Naive thymus-derived CD4-positive, alpha-beta T cell (primary cell): ENCODE results near the gene NMNAT2. TPM values are rescaled to one million over a fixed set of nuclear protein-coding genes. Genes with fewer than 3 reads are reported as not detected.

ENCODE experiments used
- ATAC-seq: fragments of 150-1000 bp; cut with Tn5 transposase; 2 replicates; pipeline ENCODE4 v1.10.0; 2021; ENCODE audit warnings: mild to moderate bottlenecking, moderate library complexity
- CTCF ChIA-PET: fragments of 350-600 bp; sonication (Branson Sonifier 250); formaldehyde crosslinking; loops from one replicate; lab custom pipeline; 2021; ENCODE audit warnings: antibody characterized with exemption; lab: Charles Lee
- POLR2A ChIA-PET: fragments of 350-600 bp; sonication (Branson Sonifier 250); formaldehyde crosslinking; loops from one replicate; lab custom pipeline; 2021; ENCODE audit warnings: antibody characterized with exemption, inconsistent platforms; lab: Charles Lee
- DNase-seq, 9 donors: peaks; one replicate each; pipeline versions ENCODE4 v3.0.0 to v3.0.0-alpha.2; 2020 to 2022; ENCODE audit warnings: mixed read lengths in 1 of 9
- H3K27ac ChIP-seq: one replicate; pipeline ENCODE4 v1.7.0; 2013; ENCODE audit warnings: mild to moderate bottlenecking, low read depth, low read length, moderate library complexity
- H3K27me3 ChIP-seq, 2 donors: one replicate each; pipeline ENCODE4 v1.7.0; 2013; ENCODE audit warnings: low read length in 2 of 2, mild to moderate bottlenecking in 2 of 2, moderate library complexity in 2 of 2; ENCODE audit not compliant: control insufficient read depth in 2 of 2, insufficient read depth in 2 of 2
- H3K36me3 ChIP-seq, 3 experiments: 1 replicate in 2 of 3; 2 replicates in 1 of 3; pipeline ENCODE4 v1.7.0; 2013; ENCODE audit warnings: low read length in 3 of 3, mild to moderate bottlenecking in 3 of 3, moderate library complexity in 1 of 3; ENCODE audit not compliant: insufficient read depth in 3 of 3, control insufficient read depth in 2 of 3
- H3K4me1 ChIP-seq, 2 donors: one replicate each; pipeline ENCODE4 v1.7.0; 2013; ENCODE audit warnings: low read length in 2 of 2, mild to moderate bottlenecking in 2 of 2, moderate library complexity in 1 of 2; ENCODE audit not compliant: control insufficient read depth in 2 of 2, insufficient read depth in 2 of 2
- H3K4me3 ChIP-seq: 2 replicates; pipeline ENCODE4 v1.7.0; 2013; ENCODE audit warnings: mild to moderate bottlenecking, low read length
- H3K9me3 ChIP-seq, 3 experiments: 1 replicate in 2 of 3; 2 replicates in 1 of 3; pipeline ENCODE4 v1.7.0; 2013; ENCODE audit warnings: low read length in 3 of 3; ENCODE audit not compliant: control insufficient read depth in 2 of 3
- H3K27ac Mint-ChIP-seq, 9 donors: one replicate each; pipeline ENCODE4 v1.8.0; 2020 to 2022; ENCODE audit warnings: mixed read lengths in 9 of 9, mild to moderate bottlenecking in 8 of 9, moderate library complexity in 5 of 9, inconsistent platforms in 2 of 9
- H3K27me3 Mint-ChIP-seq, 5 donors: one replicate each; pipeline ENCODE4 v1.8.0; 2021 to 2022; ENCODE audit warnings: mixed read lengths in 5 of 5, mild to moderate bottlenecking in 1 of 5
- H3K36me3 Mint-ChIP-seq, 5 donors: one replicate each; pipeline ENCODE4 v1.8.0; 2020 to 2022; ENCODE audit warnings: mixed read lengths in 5 of 5, mild to moderate bottlenecking in 3 of 5, inconsistent platforms in 1 of 5
- H3K4me1 Mint-ChIP-seq, 7 donors: one replicate each; pipeline ENCODE4 v1.8.0; 2020 to 2022; ENCODE audit warnings: mixed read lengths in 7 of 7, mild to moderate bottlenecking in 3 of 7, inconsistent platforms in 1 of 7
- H3K4me3 Mint-ChIP-seq, 10 donors: one replicate each; pipeline ENCODE4 v1.8.0; 2020 to 2022; ENCODE audit warnings: mild to moderate bottlenecking in 10 of 10, mixed read lengths in 10 of 10, moderate library complexity in 6 of 10, inconsistent platforms in 2 of 10
- H3K9me3 Mint-ChIP-seq, 11 donors: one replicate each; pipeline ENCODE4 v1.8.0; 2020 to 2022; ENCODE audit warnings: mixed read lengths in 11 of 11, mild to moderate bottlenecking in 4 of 11, inconsistent platforms in 1 of 11, moderate library complexity in 1 of 11
- intact Hi-C, 2 donors: fragments of 100-400 bp; cut with micrococcal nuclease; formaldehyde crosslinking; loops; one replicate each; pipeline ENCODE4 v1.15.1; 2023
- polyA plus RNA-seq, 2 donors: library from polyadenylated mRNA; unstranded; fragments of 300-500 nt; fragmentation: Illumina TruSeq; gene quantifications; one replicate each; pipeline ENCODE4 v1.2.3, GENCODE V29; 2021
- total RNA-seq, 6 experiments: library from RNA in 5 of 6; stranded (reverse) in 5 of 6; gene quantifications; 1 replicate in 5 of 6; 2 replicates in 1 of 6; pipeline ENCODE4 v1.2.3 and lab custom pipeline; 2021 to 2026

Gene NMNAT2
- total and polyA plus RNA-seq, 7 experiments from 2014 or later = 0.07 to 0.24 TPM; not detected in 5

- Mint-ChIP-seq H3K4me3 (no peak overlapping the region), H3K4me1 (peaks cover 0 to 6% (median 0%) of the 10 kb centered on the region in 7 donors), H3K9me3 (no peaks in the 10 kb centered on the region), H3K27me3 (peaks cover 24 to 64% (median 40%) of the 10 kb centered on the region in 5 donors), H3K27ac (no peak overlapping the region), H3K36me3 (no peaks in the 10 kb centered on the region)
- Histone ChIP-seq H3K27me3 (peaks cover 0 to 4% of the 10 kb centered on the region in 2 donors), H3K27ac (no peak overlapping the region), H3K36me3 (no peaks in the 10 kb centered on the region), H3K4me3 (no peak overlapping the region), H3K9me3 (no peaks in the 10 kb centered on the region), H3K4me1 (no peaks in the 10 kb centered on the region)
- ATAC-seq (no peak), DNase-seq (no peak)
- CTCF ChIA-PET = no interaction called here
- POLR2A ChIA-PET = no interaction called here
- intact Hi-C loops = no loop called here
These were observed 39.3 kb upstream of the NMNAT2 start for GRCh38 chr1:183457449-183457848.

GRCh38 chr1:183456826-183457225 lies 38.6 kb upstream of the NMNAT2 start:
- no peak for ATAC-seq
- CTCF ChIA-PET = interaction anchor here (0.7 kb wide), 1 partner anchor 107 kb away, joined by 3 read pairs; no protein-coding TSS in a partner anchor
- peaks cover 18 to 60% (median 37%) of the 10 kb centered on the region in 5 donors for H3K27me3 Mint-ChIP-seq

GRCh38 chr1:183454377-183454776 lies 36.2 kb upstream of the NMNAT2 start:
- no peaks in the 10 kb centered on the region for H3K9me3 Mint-ChIP-seq
- H3K4me3 Mint-ChIP-seq = no peak overlapping the region
- Histone ChIP-seq H3K4me1 (no peaks in the 10 kb centered on the region), H3K36me3 (no peaks in the 10 kb centered on the region), H3K27ac (no peak overlapping the region), H3K27me3 (peaks cover 0 to 4% of the 10 kb centered on the region in 2 donors), H3K4me3 (no peak overlapping the region), H3K9me3 (no peaks in the 10 kb centered on the region)
- intact Hi-C loops = no loop called here
- no peaks in the 10 kb centered on the region for H3K4me1 Mint-ChIP-seq
- H3K36me3 Mint-ChIP-seq = no peaks in the 10 kb centered on the region
- H3K27ac Mint-ChIP-seq = no peak overlapping the region
- ChIA-PET POLR2A (no interaction called here), CTCF (no interaction called here)
- DNase-seq (no peak), ATAC-seq (no peak)
- peaks cover 13 to 49% (median 29%) of the 10 kb centered on the region in 5 donors for H3K27me3 Mint-ChIP-seq

More at GRCh38 chr1:183456826-183457225, 38.6 kb upstream of the NMNAT2 start:
- Histone ChIP-seq H3K27ac (no peak overlapping the region), H3K4me1 (no peaks in the 10 kb centered on the region), H3K36me3 (no peaks in the 10 kb centered on the region), H3K27me3 (peaks cover 0 to 4% of the 10 kb centered on the region in 2 donors), H3K9me3 (no peaks in the 10 kb centered on the region), H3K4me3 (no peak overlapping the region)
- no peaks in the 10 kb centered on the region for H3K36me3 Mint-ChIP-seq
- no peak overlapping the region for H3K4me3 Mint-ChIP-seq
- POLR2A ChIA-PET = no interaction called here
- no peak for DNase-seq
- H3K4me1 Mint-ChIP-seq = peaks cover 0 to 3% (median 0%) of the 10 kb centered on the region in 7 donors
- intact Hi-C loops = no loop called here
- H3K27ac Mint-ChIP-seq = no peak overlapping the region
- H3K9me3 Mint-ChIP-seq = no peaks in the 10 kb centered on the region

- Histone ChIP-seq H3K4me1 (no peaks in the 10 kb centered on the region), H3K27ac (no peak overlapping the region), H3K9me3 (no peaks in the 10 kb centered on the region), H3K27me3 (peaks cover 0 to 4% of the 10 kb centered on the region in 2 donors), H3K4me3 (no peak overlapping the region), H3K36me3 (no peaks in the 10 kb centered on the region)
- Mint-ChIP-seq H3K27ac (no peak overlapping the region), H3K36me3 (no peaks in the 10 kb centered on the region), H3K4me3 (no peak overlapping the region), H3K4me1 (no peaks in the 10 kb centered on the region), H3K9me3 (no peaks in the 10 kb centered on the region), H3K27me3 (peaks cover 5 to 26% (median 7%) of the 10 kb centered on the region in 5 donors)
- POLR2A ChIA-PET = no interaction called here
- DNase-seq (no peak), ATAC-seq (no peak)
- CTCF ChIA-PET = no interaction called here
- intact Hi-C loops = no loop called here
These were observed 31.9 kb upstream of the NMNAT2 start for GRCh38 chr1:183450093-183450492.

GRCh38 chr1:183449223-183449770 lies 31.1 kb upstream of the NMNAT2 start:
- ChIA-PET CTCF (no interaction called here), POLR2A (no interaction called here)
- Mint-ChIP-seq H3K27ac (peak overlapping the region in 1 of 9 donors; percentile 79), H3K27me3 (peaks cover 0 to 18% (median 5%) of the 10 kb centered on the region in 5 donors), H3K4me3 (no peak overlapping the region), H3K4me1 (no peaks in the 10 kb centered on the region), H3K9me3 (no peaks in the 10 kb centered on the region), H3K36me3 (no peaks in the 10 kb centered on the region)
- H3K4me1 ChIP-seq = no peaks in the 10 kb centered on the region
- DNase-seq (no peak), ATAC-seq (no peak)
- H3K27me3 ChIP-seq = peaks cover 0 to 4% of the 10 kb centered on the region in 2 donors
- H3K9me3 ChIP-seq = no peaks in the 10 kb centered on the region
- intact Hi-C loops = no loop called here
- no peaks in the 10 kb centered on the region for H3K36me3 ChIP-seq
- no peak overlapping the region for H3K4me3 ChIP-seq
- H3K27ac ChIP-seq = no peak overlapping the region

GRCh38 chr1:183444243-183444642 lies 26.1 kb upstream of the NMNAT2 start:
- ATAC-seq (no peak), DNase-seq (no peak)
- no peaks in the 10 kb centered on the region for H3K36me3 Mint-ChIP-seq
- CTCF ChIA-PET = no interaction called here
- H3K27ac Mint-ChIP-seq = no peak overlapping the region
- intact Hi-C loops = no loop called here
- no peaks in the 10 kb centered on the region for H3K4me1 ChIP-seq
- no peak overlapping the region for H3K27ac ChIP-seq
- H3K9me3 Mint-ChIP-seq = no peaks in the 10 kb centered on the region
- peaks cover 0 to 26% (median 0%) of the 10 kb centered on the region in 5 donors for H3K27me3 Mint-ChIP-seq
- H3K9me3 ChIP-seq = no peaks in the 10 kb centered on the region
- POLR2A ChIA-PET = interaction anchor here (0.6 kb wide), 1 partner anchor 24 kb away, joined by 4 read pairs; no protein-coding TSS in a partner anchor
- H3K4me3 Mint-ChIP-seq = no peak overlapping the region
- no peaks in the 10 kb centered on the region for H3K36me3 ChIP-seq
- no peak overlapping the region for H3K4me3 ChIP-seq
- H3K27me3 ChIP-seq = no peaks in the 10 kb centered on the region
- H3K4me1 Mint-ChIP-seq = no peaks in the 10 kb centered on the region

GRCh38 chr1:183443466-183443865 lies 25.3 kb upstream of the NMNAT2 start:
- Histone ChIP-seq H3K4me1 (no peaks in the 10 kb centered on the region), H3K9me3 (no peaks in the 10 kb centered on the region), H3K27ac (no peak overlapping the region), H3K27me3 (no peaks in the 10 kb centered on the region), H3K36me3 (no peaks in the 10 kb centered on the region), H3K4me3 (no peak overlapping the region)
- no peaks in the 10 kb centered on the region for H3K9me3 Mint-ChIP-seq
- no peaks in the 10 kb centered on the region for H3K4me1 Mint-ChIP-seq
- ChIA-PET POLR2A (no interaction called here), CTCF (no interaction called here)
- no peak overlapping the region for H3K4me3 Mint-ChIP-seq
- no peak for ATAC-seq
- no peaks in the 10 kb centered on the region for H3K36me3 Mint-ChIP-seq
- no peak overlapping the region for H3K27ac Mint-ChIP-seq
- peaks cover 0 to 31% (median 0%) of the 10 kb centered on the region in 5 donors for H3K27me3 Mint-ChIP-seq
- intact Hi-C loops = no loop called here
- no peak for DNase-seq
